WERI-Rb-1 (cell line): Measurements from ENCODE around the gene HLA-E.
"Not testable (repeated sequence)": the region's sequence is repeated elsewhere in the genome, so short reads cannot be mapped to it uniquely, and the experiment has no call there.

Experiments
- DNase-seq: peaks from one replicate; pipeline ENCODE4 v3.0.0-alpha.2; 2020
- H3K27ac ChIP-seq: fragments of 250-450 bp; sonication (Bioruptor Pico); 2 replicates; pipeline ENCODE4 v1.5.1; 2020; ENCODE audit warnings: mild to moderate bottlenecking, moderate library complexity
- H3K27me3 ChIP-seq: fragments of 250-450 bp; sonication (Bioruptor Pico); 2 replicates; pipeline ENCODE4 v1.5.1; 2021; ENCODE audit warnings: mild to moderate bottlenecking, low read depth, moderate library complexity; ENCODE audit not compliant: insufficient read depth, severe bottlenecking
- H3K36me3 ChIP-seq: fragments of 250-450 bp; sonication (Bioruptor Pico); 2 replicates; pipeline ENCODE4 v1.5.1; 2020; ENCODE audit warnings: mild to moderate bottlenecking, moderate library complexity
- H3K4me3 ChIP-seq: 2 replicates; pipeline ENCODE4 v1.5.1; 2011; ENCODE audit warnings: low read depth, mild to moderate bottlenecking, control low read depth, low read length
- H3K9me3 ChIP-seq: fragments of 250-450 bp; sonication (Bioruptor Pico); 2 replicates; pipeline ENCODE4 v1.5.1; 2021; ENCODE audit warnings: mild to moderate bottlenecking, moderate library complexity; ENCODE audit not compliant: severe bottlenecking
- TF ChIP-seq, protein P1 (sequence below): IDR thresholded peaks from 2 replicates; pipeline ENCODE4 v1.5.1; 2011; ENCODE audit warnings: low read depth, mild to moderate bottlenecking, control low read depth, inconsistent platforms, low read length

The HLA-E gene

DNA sequence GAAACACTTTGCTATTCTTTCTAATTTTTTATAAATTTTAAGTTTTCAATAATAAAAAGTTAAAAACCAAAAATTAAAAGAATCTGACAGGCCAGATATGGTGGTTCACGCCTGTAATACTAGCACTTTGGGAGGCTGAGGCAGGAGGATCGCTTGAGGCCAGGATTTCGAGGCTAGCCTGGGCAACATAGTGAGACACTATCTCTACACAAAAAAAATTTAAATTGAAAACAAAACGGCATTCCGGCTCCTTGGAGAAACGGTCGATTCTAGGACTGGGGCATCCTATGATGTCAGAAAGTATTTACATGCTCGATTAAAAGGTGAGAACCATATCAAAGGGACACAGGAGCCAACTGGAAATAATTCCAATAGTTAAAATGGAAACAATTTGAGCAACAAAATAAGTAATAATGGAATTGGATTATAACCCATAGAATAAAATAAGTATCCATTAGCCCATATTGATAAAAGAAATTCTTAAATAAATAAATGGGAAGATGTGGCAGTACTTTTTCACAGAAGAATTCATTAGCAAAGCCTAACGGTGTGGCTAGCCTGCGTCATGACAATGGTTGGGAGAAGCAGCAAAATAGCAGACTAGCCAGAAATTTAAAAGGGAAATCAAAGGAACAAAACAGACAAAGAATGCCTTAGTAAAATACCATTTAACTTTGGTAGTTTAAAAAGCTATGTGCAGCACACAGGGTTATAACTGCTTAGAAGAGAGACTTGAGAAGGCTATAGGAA is 21.3 kb downstream of the HLA-E start:
- H3K9me3 ChIP-seq: no peaks in the 10 kb centered on the region
- H3K4me3 ChIP-seq: no peak overlapping the region
- DNase-seq: no peak
- H3K36me3 ChIP-seq: no peaks in the 10 kb centered on the region
- H3K27ac ChIP-seq: no peak overlapping the region
- TF ChIP-seq, protein P1, sequence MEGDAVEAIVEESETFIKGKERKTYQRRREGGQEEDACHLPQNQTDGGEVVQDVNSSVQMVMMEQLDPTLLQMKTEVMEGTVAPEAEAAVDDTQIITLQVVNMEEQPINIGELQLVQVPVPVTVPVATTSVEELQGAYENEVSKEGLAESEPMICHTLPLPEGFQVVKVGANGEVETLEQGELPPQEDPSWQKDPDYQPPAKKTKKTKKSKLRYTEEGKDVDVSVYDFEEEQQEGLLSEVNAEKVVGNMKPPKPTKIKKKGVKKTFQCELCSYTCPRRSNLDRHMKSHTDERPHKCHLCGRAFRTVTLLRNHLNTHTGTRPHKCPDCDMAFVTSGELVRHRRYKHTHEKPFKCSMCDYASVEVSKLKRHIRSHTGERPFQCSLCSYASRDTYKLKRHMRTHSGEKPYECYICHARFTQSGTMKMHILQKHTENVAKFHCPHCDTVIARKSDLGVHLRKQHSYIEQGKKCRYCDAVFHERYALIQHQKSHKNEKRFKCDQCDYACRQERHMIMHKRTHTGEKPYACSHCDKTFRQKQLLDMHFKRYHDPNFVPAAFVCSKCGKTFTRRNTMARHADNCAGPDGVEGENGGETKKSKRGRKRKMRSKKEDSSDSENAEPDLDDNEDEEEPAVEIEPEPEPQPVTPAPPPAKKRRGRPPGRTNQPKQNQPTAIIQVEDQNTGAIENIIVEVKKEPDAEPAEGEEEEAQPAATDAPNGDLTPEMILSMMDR: no peak
- H3K27me3 ChIP-seq: no peaks in the 10 kb centered on the region

DNA sequence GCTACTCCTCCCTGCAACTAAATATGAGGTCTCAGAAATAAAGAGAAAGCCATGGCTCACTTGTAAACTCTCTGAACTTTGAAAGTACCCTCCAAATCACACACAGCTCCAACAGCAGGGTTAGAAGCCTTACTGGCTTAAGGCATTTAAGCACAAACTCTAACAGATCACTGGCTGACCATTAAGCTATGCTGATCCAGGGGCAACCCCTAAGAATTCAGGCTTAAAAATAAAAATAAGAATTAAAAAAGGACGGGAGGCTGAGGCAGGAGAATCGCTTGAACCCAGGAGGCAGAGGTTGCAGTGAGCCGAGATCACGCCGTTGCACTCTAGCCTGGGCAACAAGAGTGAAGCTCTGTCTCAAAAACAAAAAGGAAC is 21.8 kb downstream of the HLA-E start:
- DNase-seq: no peak
- Histone ChIP-seq H3K27me3 (no peaks in the 10 kb centered on the region), H3K36me3 (no peaks in the 10 kb centered on the region), H3K4me3 (no peak overlapping the region), H3K27ac (no peak overlapping the region), H3K9me3 (peaks cover under 1% of the 10 kb centered on the region)
- TF ChIP-seq, protein P1: no peak

DNA sequence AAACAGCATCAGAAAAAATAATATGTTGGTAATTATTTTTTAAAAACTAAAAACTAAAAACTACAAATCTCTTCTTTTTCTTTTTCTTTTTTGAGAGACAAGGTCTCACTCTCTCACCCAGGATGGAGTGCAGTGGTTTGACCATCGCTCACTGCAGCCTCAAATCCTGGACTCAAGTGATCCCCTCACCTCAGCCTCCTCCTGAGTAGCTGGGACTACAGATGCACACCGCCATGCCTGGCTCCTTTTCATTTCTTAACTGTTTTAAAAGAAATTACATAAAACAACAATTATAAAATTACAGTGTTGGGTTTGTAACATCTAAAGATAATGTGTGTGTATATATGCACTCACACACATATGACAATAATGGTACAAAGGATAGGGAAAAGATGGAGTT is 24.1 kb downstream of the HLA-E start:
- no peaks in the 10 kb centered on the region for H3K36me3 ChIP-seq
- H3K27ac ChIP-seq: no peak overlapping the region
- H3K4me3 ChIP-seq: no peak overlapping the region
- TF ChIP-seq, protein P1: no peak
- no peak for DNase-seq
- H3K27me3 ChIP-seq: no peaks in the 10 kb centered on the region
- peaks cover 9% of the 10 kb centered on the region for H3K9me3 ChIP-seq

DNA sequence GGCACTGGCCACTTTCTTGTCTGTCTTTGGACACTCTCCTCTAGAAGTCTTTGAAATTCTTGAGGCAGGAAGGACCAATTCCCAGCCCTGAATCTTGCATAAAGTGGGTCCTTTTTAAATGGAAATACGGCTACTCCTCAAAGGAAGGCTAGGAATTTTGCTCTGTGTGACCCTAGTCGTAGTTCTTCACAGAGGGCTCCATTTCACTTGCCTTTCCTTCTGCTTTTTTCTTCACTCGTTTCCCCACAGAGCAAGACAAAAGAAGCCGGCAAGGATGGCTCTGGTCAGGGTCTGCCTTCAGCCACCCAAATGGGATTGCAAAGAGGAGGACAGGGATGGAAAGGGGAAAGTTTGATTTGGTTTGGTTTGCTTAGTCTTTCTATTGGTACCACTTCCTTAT is 25.8 kb downstream of the HLA-E start:
- no peak for DNase-seq
- TF ChIP-seq, protein P1: no peak
- no peak overlapping the region for H3K27ac ChIP-seq
- H3K4me3 ChIP-seq: no peak overlapping the region
- H3K9me3 ChIP-seq: peaks cover 10% of the 10 kb centered on the region
- H3K27me3 ChIP-seq: no peaks in the 10 kb centered on the region
- no peaks in the 10 kb centered on the region for H3K36me3 ChIP-seq

DNA sequence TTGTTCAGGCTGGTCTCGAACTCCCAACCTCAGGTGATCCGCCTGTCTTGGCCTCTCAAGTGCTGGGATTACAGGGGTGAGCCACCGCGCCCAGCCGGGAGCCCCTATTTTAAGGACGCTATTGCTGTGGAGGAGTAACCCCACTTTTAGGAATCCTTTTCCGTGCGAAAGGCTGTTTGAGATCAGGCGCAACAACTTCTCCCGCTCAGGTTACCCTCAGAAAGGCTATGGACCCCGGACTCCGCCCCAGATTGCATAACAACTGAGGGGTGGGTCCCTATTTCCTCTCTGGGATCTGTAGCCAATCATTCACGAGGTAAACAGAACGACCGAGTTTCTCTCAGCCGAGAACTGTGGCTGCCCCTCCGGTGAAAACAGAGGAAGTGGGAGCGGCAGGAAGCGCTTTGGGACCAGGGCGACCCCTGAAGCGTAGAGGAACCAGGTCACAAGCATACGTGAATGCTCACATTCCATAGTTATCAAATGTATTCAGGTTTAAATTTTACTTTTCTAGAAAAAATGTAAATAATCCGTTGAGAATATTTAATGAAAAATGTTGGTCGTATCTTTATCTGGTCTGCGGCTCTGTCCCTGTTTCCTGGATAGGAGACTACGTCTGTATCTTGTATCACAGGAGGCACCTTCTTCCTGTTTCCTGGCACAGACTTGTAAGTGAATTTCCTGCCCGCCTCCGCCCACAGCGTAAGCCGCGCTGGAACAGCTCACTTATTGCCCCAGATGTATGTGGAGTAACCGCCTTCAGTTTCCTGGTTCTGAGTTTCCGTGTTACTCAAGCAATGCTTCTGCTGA is 26.8 kb downstream of the HLA-E start:
- H3K27me3 ChIP-seq: no peaks in the 10 kb centered on the region
- peaks cover 10% of the 10 kb centered on the region for H3K9me3 ChIP-seq
- no peak overlapping the region for H3K4me3 ChIP-seq
- H3K27ac ChIP-seq: no peak overlapping the region
- TF ChIP-seq, protein P1: no peak
- no peak for DNase-seq
- H3K36me3 ChIP-seq: no peaks in the 10 kb centered on the region

DNA sequence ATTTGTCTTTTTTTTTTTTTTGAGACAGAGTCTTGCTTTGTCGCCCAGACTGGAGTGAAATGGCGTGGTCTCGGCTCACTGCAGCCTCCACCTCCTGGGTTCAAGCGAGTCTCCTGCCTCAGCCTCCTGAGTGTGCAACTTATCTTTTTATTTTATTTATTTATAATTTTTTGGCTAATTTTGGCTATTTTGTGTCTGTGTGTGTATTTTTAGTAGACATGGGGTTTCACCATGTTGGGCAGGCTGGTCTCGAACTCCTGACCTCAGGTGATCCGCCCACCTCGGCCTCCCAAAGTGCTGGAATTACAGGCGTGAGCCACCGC is 27.4 kb downstream of the HLA-E start:
- H3K27ac ChIP-seq, H3K9me3 ChIP-seq, H3K27me3 ChIP-seq, DNase-seq, H3K4me3 ChIP-seq, H3K36me3 ChIP-seq: not testable (repeated sequence)

DNA sequence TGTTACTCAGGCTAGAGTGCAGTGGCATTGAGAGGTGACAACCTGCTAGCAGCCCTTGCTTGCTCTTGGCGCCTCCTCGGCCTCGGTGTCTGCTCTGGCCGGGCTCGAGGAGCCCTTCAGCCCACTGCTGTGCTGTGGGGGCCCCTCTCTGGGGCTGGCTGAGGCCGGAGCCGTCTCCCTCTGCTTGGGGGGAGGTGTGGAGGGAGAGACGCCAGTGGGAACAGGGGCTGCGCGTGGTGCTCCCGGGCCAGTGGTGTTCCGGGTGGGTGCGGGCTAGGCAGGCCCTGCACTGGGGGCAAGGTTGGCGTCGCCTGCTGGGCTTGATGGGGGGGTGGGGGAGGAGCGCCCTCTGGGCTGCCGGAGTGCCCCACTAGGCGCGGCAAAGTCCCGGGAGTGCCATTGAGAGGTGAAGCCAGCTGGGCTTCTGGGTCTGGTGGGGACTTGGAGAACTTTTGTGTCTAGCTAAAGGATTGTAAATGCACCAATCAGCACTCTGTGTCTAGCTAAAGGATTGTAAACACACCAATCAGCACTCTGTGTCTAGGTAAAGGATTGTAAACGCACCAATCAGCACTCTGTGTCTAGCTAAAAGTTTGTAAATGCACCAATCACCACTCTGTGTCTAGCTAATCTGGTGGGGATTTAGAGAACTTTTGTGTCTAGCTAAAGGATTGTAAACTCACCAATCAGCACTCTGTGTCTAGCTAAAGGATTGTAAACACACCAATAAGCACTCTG is 28.6 kb downstream of the HLA-E start:
- not testable (repeated sequence) for H3K27ac ChIP-seq, DNase-seq, H3K9me3 ChIP-seq, H3K27me3 ChIP-seq, H3K4me3 ChIP-seq, H3K36me3 ChIP-seq

DNA sequence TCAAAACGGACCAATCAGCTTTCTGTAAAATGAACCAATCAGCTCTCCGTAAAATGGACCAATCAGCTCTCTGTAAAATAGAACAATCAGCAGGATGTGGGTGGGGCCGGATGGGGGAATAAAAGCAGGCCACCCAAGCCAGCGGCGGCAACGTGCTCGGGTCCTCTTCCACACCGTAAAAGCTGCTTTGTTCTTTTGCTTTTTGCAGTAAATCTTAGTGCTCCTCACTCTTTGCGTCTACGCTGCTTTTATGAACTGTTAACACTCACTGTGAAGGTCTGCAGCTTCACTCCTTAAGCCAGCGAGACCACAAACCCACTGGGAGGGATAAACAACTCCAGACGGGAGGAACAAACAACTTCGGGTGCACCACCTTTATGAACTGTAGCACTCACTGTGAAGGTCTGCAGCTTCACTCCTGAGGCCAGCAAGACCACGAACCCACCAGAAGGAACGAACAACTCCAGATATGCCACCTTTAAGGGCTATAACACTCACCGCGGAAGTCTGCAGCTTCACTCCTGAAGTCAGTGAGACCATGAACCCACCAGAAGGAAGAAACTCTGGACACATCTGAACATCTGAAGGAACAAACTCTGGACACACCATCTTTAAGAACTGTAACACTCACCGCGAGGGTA is 29.3 kb downstream of the HLA-E start:
- not testable (repeated sequence) for DNase-seq, H3K36me3 ChIP-seq, H3K9me3 ChIP-seq, H3K4me3 ChIP-seq, H3K27me3 ChIP-seq, H3K27ac ChIP-seq
